Subcutaneous adipose tissue (tissue), 4 donors: ENCODE data around the gene ZNHIT6. TPM values are rescaled to one million over a fixed set of nuclear protein-coding genes. Genes with fewer than 3 reads are reported as not detected.

Source experiments
- CTCF ChIP-seq: fragments of 450-650 bp; IDR thresholded peaks from one replicate; pipeline ENCODE4 v1.5.1; 2016; ENCODE audit warnings: low read depth, mild to moderate bottlenecking, control low read depth, antibody characterized with exemption, moderate library complexity
- total RNA-seq, 4 donors: library from RNA; depleted of rRNA; stranded (reverse); fragments of >200 nt; gene quantifications; one replicate each; pipeline ENCODE4 v1.1.0, GENCODE V29; 2016

The ZNHIT6 gene
- total RNA-seq, 4 donors from 2014 or later = 10.4 to 20.4 (median 10.9) TPM

- no peak for TF ChIP-seq CTCF
Measured at GRCh38 chr1:85628791-85629531, 79.3 kb downstream of the ZNHIT6 start.

GRCh38 chr1:85626818-85627217 lies 81.4 kb downstream of the ZNHIT6 start:
- no peak for TF ChIP-seq CTCF

- TF ChIP-seq CTCF = no peak
Measured at GRCh38 chr1:85624361-85624760, 83.9 kb downstream of the ZNHIT6 start.

GRCh38 chr1:85623061-85623471 lies 85.2 kb downstream of the ZNHIT6 start:
- no peak for TF ChIP-seq CTCF

- TF ChIP-seq CTCF = no peak
Measured at GRCh38 chr1:85621430-85621829, 86.8 kb downstream of the ZNHIT6 start.

- no peak for TF ChIP-seq CTCF
Measured at GRCh38 chr1:85617633-85618100, 90.6 kb downstream of the ZNHIT6 start.

GRCh38 chr1:85616736-85617135 lies 91.5 kb downstream of the ZNHIT6 start:
- TF ChIP-seq CTCF = no peak
